GM13976 (cell line): Measurements from ENCODE around the gene CNR1.

Experiments used
- DNase-seq: peaks from one replicate; pipeline ENCODE4 v3.0.0; 2012; ENCODE audit warnings: low spot score
- in situ Hi-C: fragments of 300-500 bp; cut with MboI; formaldehyde crosslinking; loops from one replicate; pipeline ENCODE4 v1.12.0; 2022; ENCODE audit warnings: low sequenced_read_pairs, mixed read lengths, inconsistent platforms; ENCODE audit not compliant: unreplicated experiment
- TF ChIP-seq, protein P1 (sequence below): IDR thresholded peaks from 2 replicates; pipeline ENCODE4 v1.5.1; 2012; ENCODE audit warnings: borderline replicate concordance, mild to moderate bottlenecking; ENCODE audit not compliant: insufficient read depth; ENCODE audit errors: extremely low read depth, missing control alignments, control extremely low read depth

The CNR1 gene

DNA sequence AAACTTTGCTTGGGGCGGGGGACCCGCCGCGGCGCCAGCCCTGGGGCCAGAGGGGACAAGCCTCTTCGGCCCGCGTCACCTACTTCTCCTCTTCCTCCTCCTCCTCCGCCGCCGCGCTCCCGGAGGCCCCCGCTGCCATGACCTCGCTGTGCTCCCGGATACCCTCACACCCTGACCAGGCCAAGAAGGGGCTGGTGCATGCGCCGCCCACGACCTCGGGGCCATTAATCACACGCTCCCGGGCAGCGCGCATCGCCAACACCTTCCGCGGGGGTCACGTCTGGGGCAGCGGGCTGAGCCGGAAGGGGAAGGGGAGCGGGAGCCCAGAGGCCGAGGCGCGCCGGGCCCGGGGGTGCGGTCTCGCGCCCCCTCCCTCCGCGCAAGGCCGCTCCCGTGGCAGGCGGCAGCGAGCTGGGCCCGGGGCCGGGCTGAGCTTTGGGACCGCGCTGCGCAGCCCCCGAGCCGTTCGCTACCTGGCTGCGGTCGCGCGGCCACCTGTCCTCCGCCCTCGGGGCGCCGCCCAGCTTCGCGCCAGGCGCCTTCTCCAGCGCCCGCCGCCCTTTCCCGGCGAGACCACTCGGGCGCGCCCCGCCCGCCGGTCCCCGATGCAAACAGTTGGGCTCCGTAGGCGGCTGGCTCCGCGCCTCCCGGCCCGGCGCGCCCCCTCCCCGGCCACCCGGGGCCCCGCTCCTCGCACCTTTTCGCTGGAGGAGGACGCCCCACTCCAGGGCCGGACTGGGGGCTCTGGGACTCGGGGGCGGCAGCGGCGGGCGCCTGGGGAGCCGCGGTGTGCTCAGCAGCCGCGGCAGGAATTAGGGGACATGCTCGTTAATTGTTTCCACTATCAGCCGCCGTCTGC is 575 bp upstream of the CNR1 start:
- DNase-seq: peak; percentile 63
- in situ Hi-C loops: loop anchor here (10.0 kb wide), 2 partner anchors 242 to 472 kb away; no protein-coding TSS in a partner anchor
- TF ChIP-seq, protein P1, sequence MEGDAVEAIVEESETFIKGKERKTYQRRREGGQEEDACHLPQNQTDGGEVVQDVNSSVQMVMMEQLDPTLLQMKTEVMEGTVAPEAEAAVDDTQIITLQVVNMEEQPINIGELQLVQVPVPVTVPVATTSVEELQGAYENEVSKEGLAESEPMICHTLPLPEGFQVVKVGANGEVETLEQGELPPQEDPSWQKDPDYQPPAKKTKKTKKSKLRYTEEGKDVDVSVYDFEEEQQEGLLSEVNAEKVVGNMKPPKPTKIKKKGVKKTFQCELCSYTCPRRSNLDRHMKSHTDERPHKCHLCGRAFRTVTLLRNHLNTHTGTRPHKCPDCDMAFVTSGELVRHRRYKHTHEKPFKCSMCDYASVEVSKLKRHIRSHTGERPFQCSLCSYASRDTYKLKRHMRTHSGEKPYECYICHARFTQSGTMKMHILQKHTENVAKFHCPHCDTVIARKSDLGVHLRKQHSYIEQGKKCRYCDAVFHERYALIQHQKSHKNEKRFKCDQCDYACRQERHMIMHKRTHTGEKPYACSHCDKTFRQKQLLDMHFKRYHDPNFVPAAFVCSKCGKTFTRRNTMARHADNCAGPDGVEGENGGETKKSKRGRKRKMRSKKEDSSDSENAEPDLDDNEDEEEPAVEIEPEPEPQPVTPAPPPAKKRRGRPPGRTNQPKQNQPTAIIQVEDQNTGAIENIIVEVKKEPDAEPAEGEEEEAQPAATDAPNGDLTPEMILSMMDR: no peak

DNA sequence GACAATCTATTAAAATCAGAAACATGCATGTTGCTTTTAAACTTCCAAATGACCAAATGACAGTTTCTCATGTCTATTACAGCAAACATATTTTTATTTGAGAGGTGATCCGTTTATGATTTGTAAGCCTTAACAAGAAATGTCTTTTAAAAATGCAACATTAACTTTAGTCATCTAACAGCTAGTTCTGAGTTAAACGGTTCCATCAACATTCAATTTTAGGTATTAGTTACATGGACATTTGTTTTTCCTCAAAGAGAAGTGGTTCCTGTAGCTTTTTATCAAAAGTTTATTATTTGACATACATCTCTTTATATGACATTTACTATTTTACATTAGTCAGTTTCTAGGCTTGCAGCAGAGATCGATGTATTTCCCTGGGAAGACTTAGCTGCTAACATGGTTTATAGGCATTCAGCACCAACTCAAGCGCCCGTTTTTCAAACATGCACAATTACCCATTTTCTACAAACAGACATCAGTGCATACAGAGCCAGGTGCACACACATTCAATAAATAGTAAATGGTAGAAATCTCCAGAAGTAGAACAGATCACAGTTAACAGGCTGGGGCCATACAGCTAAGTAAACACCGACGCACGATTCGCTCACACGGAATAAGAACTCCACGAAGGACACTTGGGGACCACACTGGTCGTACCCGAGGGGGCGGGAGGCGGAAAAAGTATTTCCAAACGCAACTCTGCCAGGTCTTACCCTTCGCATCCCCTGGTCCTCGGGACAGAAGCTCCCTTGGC is 882 bp downstream of the CNR1 start:
- TF ChIP-seq, protein P1: no peak
- in situ Hi-C loops: loop anchor here (10.0 kb wide), 2 partner anchors 240 to 470 kb away; no protein-coding TSS in a partner anchor
- DNase-seq: no peak

DNA sequence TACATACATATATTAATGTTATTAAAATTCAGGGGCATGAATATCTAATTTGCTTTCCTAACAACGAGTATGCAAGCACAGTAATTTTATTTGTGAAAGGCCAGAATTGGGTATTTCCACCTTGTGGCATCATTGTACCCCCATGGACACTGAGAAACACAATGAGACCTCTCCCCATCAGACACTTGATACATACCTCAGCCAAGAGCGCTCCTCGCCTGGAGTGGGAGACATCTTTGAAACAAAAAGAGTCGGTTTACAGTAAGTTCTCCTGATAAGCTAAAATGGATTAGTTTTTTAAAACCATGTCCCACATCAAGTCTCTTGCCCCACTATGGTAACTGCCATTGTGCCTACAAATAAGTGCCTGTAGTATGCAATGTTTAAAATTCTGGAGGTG is 2.1 kb downstream of the CNR1 start:
- in situ Hi-C loops: loop anchor here (10.0 kb wide), 2 partner anchors 239 to 469 kb away; no protein-coding TSS in a partner anchor
- no peak for DNase-seq

DNA sequence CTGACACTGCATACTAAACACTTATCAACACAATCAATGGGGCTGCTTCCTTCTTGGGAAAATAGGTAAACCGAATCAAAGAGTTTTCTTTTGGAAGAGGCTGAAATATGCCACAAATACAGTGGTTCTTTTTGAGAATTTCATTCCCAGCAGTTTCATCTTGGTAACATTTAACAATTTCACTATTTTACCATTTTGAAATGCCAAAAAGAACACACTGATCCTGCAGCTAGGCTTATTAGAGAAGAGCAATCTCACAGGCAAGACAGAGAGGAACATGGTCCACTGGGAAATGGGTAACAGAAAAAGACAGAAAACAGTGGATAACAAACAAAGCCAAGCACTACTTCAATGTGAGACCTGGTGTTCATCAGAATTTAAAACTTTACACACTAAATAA is 2.5 kb downstream of the CNR1 start:
- in situ Hi-C loops: loop anchor here (10.0 kb wide), 2 partner anchors 239 to 469 kb away; no protein-coding TSS in a partner anchor
- TF ChIP-seq, protein P1: no peak
- no peak for DNase-seq

More for the DNA sequence above, 2.1 kb downstream of the CNR1 start:
- TF ChIP-seq, protein P1: no peak

DNA sequence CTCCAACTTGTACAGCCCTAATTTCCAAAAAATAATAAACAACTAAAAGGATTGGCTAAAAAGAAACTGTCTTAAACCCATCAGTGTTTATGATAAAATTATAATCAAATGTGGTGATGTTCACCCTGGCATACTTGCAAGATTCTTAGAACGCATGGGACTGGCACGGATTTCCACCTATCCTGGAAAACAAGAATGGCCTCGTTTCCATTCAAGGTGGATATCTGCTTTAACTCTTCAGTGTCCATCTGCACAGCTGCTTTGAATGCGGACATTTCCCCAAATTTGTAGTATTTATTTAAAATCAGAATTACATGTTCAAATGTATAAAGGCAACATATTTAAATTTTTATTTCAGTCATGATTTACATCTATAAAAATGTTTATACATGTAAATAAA is 4.2 kb downstream of the CNR1 start:
- no peak for DNase-seq
- in situ Hi-C loops: loop anchor here (10.0 kb wide), 2 partner anchors 237 to 467 kb away; no protein-coding TSS in a partner anchor
- TF ChIP-seq, protein P1: no peak

DNA sequence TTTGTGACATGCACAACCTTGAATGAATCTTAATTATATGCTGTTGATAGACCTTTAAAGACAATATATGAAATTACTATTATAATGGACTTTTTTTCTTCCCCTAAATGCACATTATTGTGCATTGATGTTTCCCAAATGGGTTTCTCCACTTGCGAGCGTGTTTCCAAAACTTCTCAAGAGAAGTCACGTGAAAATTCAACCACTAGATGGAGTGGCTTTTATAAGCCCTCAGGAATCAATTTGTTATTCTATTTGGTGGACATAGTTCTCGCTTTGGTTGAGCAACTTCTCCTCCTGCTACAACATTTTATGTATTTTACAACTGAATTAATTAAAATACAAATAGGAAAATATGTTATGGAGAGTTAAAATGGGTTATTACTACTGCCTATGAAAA is 9.0 kb downstream of the CNR1 start:
- in situ Hi-C loops: no loop called here
- DNase-seq: no peak
- TF ChIP-seq, protein P1: no peak
